Aortic smooth muscle cell (primary cell): Measurements from ENCODE around the gene RGS16. TPM values are rescaled to one million over a fixed set of nuclear protein-coding genes. Genes with fewer than 3 reads are reported as not detected.

Experiments
- total RNA-seq: library from RNA; depleted of rRNA; stranded (reverse); fragments of >200 nt; gene quantifications from 2 replicates; pipeline ENCODE4 v1.2.3, GENCODE V29; 2014

The RGS16 gene
- total RNA-seq: 0.40 and 0.87 TPM in 2 replicates

GRCh38 chr1:182604175-182605164 is at the start of gene RGS16:
TSS of gene RGS16 (minus strand) at chr1:182604389. CDS start at chr1:182604259, 130 bp downstream.

GRCh38 chr1:182588500-182589396 is 15.4 kb downstream of the RGS16 start, which contains the start of gene RNASEL:
TSS of gene RNASEL (minus strand) at chr1:182589256. CDS start at chr1:182586806, 2,450 bp downstream.

Other genes starting within 250 kb of the RGS16 start
- 182 and 223 TPM in 2 replicates for gene GLUL, start 212.6 kb downstream of the RGS16 start, total RNA-seq
- not detected in 2 replicates for gene TEDDM1, start 203.7 kb downstream of the RGS16 start, total RNA-seq
- gene RGSL1, start 154.2 kb downstream of the RGS16 start, total RNA-seq: not detected in 2 replicates
- gene RNASEL, start 15.1 kb downstream of the RGS16 start, total RNA-seq: 12.9 and 13.2 TPM in 2 replicates
- under 0.01 TPM in 1 of 2 replicates, not detected in the other for gene RGS8, start 80.2 kb upstream of the RGS16 start, total RNA-seq
- gene NPL, start 185.4 kb upstream of the RGS16 start, total RNA-seq: 3.0 and 3.2 TPM in 2 replicates
- 129 and 163 TPM in 2 replicates for gene DHX9, start 235.0 kb upstream of the RGS16 start, total RNA-seq